Measurements from ENCODE around the gene CCNY.

CCNY gene

DNA sequence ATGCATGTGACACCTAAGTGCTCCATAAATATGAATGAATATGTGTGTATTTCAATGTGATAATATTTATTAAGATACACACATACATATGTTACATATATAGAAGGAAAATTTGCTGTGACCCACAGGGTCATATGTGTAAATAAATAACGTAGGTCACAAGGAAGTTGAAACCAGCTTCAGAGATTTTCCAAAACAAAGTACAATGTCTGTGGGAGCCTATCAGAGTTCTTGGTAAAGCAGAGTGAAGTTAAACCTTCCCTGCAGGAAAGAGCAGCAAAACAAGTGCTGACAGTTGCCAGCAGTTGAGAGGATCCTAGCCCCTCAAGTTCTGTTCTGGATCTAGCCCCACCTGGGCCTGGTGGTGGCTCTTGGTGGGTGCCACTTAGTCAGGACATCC is 91.2 kb downstream of the CCNY start:
- no peak for DNase-seq (ENCODE audit: low spot score)

- no peak for DNase-seq (ENCODE audit: low spot score)
Observed at GRCh38 chr10:35428521-35428920, 92.2 kb downstream of the CCNY start.

GRCh38 chr10:35432781-35433338 is 96.6 kb downstream of the CCNY start:
- DNase-seq (ENCODE audit: low spot score): no peak

- peak; percentile 73 for DNase-seq (ENCODE audit: low spot score)
Observed at GRCh38 chr10:35433851-35434426, 97.6 kb downstream of the CCNY start.

DNA sequence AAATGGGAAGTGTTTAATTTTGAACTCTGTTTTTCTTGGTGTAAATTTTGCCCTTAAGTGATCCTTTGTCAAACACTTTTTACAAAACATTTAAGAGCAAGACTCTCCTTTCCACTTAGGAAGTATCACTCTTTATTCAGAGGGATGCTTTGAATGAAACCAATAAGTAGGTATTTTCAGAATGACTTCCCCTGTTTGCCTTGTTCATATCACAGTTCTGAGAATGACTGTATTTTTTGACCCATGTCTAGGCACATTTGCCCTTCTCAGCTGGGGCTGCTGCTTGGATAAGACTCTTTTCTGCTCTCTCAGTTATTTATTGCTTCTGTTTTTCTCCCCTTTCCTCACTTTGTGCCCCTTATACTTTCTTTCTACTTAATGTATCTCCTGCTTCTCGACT is 98.2 kb downstream of the CCNY start:
- DNase-seq (ENCODE audit: low spot score): no peak

GRCh38 chr10:35435824-35436223 is 99.5 kb downstream of the CCNY start:
- no peak for DNase-seq (ENCODE audit: low spot score)

GRCh38 chr10:35437829-35438228 is 101.5 kb downstream of the CCNY start:
- no peak for DNase-seq (ENCODE audit: low spot score)

- no peak for DNase-seq (ENCODE audit: low spot score)
Observed at GRCh38 chr10:35438718-35439571, 102.6 kb downstream of the CCNY start.

DNA sequence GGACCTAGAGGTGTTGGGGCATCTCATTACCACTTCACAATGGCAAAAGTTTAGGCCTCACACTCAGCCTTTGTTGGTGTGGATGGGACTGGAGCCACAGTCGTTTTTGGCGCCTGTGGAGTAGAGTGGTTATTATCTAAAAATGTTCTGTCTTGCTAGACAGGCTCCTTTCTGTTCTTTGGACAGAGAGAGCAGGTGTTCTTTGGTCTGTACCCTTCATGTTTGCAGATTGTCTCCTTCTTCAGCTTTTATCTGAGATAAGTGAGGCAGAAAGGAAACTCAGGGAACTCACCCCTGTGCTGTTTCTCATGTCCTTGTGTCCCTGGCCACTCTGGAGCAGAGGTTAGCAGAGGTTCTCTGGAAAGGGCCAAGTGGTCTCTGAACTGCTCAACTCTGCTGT is 103.7 kb downstream of the CCNY start:
- no peak for DNase-seq (ENCODE audit: low spot score)

DNA sequence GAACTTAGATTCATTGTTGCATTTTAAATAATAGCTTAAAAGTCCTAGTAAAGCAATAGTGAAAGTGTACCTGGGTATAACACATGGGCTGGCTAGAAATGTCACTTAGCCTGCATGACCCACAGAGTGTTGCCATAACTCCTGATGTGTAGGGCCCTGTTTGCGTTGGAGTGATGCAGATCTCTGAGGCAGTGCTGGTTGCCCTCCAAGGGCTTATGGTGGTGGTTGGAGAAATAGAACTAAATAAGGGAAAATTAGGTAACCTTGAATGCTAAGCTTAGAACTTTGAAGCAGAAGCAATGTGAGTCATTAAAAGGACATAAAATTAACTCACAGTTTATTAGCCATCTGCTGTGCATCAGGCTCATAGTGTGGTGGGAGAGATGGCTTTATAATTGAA is 105.7 kb downstream of the CCNY start:
- no peak for DNase-seq (ENCODE audit: low spot score)

DNA sequence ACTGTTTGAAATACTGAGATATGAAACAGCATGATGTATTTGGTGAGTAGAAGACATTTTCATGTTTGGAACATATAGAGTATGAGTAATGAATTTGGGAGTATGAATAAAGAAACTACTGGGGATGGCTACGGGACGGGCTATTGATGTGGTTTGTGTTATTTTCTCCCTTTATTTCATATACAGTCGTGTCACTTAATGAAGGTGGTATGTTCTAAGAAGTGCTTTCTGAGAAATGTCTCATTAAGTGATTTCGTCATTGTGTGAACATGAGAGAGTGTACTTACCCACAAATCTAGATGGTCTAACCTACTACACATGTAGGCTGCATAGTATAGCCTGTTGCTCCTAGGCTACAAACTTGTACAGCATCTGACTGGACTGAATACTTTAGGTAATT is 106.3 kb downstream of the CCNY start:
- DNase-seq (ENCODE audit: low spot score): no peak

GRCh38 chr10:35443858-35444257 is 107.5 kb downstream of the CCNY start:
- no peak for DNase-seq (ENCODE audit: low spot score)

GRCh38 chr10:35445150-35445884 is 109.0 kb downstream of the CCNY start:
- no peak for DNase-seq (ENCODE audit: low spot score)

DNA sequence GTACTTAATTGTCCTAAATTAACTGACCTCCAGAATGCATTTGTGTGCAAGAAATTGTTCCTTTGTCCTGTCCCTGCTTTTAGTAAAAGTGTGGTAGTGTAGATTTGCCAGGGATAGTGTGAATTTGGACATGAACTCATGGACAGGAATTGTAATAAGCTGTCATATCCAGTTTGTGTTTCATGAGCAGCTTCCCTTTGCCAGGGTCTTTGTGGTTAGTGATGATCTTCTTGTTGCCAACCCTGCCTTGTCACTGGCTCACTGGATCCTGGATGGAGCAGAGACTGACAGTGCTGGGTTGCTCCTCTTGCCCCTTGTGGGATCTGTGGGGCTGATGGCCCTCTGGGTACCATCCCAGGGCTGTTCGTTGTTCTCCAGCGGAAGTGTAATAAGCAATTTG is 110.1 kb downstream of the CCNY start:
- DNase-seq (ENCODE audit: low spot score): no peak

DNA sequence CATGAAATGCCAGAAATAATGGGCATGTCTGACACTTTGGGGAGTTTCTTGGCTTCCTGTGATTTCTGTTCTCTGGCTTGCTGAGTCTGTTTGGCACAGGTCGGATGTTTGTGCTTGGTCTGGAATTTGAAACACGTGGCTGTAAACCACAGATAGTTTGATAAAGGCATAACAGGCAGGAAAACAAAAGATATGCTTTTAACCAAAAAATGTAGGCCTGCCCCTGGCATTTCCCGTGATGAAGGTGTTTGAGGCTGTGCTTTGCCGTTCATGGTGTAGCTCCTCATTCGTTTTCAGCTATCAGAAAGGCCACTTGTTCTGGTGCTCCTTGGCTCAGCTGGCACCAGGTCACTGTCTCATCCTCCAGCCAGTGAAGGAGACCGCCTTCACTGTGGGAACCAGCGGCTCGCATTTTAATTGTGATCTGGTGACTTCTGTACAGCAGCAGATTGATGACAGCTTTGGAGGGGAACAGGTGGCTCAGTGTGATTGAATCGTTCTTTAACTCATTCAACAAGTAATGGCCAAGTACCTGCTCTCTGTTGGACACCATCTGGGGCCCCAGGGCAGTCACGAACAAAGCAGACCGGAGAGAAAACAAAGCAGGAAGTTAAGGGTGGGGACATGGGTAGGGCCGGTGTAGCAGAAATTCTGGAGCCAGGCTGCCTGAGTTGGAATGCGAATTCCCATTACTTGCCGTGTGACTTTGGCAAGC is 111.5 kb downstream of the CCNY start:
- DNase-seq (ENCODE audit: low spot score): no peak

DNA sequence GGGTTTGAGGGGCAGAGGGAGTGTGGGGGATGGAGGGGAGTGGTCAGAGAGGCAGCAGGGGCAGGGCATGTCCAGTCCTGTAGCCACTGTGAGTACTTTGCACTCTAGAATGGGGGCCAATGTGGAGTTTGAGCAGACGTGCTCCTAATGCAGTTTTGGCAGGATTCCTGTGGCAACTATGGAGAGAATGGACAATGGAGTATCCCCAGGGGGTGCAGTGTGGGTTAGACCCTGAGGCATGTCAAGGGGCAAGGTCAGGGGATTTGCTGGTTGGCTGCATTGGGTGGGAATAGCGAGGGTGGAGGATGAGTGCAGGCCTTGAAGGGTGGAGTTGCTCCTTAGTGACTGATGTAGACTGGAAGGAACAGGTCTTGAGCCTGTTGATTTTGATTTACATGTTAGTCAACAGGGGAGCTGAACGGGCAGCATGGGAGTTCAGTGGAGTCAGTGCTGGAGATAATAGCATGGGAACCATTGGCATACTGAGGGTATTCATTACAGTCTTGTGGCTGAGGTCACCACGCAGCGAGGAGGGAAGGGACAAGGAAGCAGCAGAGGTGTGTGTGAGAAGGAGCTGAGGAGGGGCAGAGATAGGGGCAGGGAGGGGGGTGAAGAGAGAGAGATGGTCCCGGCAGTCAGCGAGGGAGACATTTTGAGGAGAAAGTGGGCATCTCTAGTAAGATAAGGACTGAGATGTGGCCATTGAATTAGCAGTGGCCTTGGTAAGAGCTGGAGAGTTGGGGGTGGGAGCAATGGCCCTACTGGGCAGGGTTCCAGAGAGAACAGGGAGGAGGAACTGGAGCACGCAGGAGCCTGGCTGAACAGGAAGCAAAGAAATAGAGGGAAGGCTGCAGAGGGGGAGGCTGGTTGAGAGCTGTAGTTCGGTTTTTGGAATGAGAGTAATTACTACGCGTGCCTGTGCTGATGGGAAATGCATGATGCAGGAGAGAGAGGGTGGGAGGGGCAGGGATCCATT is 112.7 kb downstream of the CCNY start:
- no peak for DNase-seq (ENCODE audit: low spot score)

GRCh38 chr10:35449944-35450343 is 113.6 kb downstream of the CCNY start:
- DNase-seq (ENCODE audit: low spot score): no peak

DNA sequence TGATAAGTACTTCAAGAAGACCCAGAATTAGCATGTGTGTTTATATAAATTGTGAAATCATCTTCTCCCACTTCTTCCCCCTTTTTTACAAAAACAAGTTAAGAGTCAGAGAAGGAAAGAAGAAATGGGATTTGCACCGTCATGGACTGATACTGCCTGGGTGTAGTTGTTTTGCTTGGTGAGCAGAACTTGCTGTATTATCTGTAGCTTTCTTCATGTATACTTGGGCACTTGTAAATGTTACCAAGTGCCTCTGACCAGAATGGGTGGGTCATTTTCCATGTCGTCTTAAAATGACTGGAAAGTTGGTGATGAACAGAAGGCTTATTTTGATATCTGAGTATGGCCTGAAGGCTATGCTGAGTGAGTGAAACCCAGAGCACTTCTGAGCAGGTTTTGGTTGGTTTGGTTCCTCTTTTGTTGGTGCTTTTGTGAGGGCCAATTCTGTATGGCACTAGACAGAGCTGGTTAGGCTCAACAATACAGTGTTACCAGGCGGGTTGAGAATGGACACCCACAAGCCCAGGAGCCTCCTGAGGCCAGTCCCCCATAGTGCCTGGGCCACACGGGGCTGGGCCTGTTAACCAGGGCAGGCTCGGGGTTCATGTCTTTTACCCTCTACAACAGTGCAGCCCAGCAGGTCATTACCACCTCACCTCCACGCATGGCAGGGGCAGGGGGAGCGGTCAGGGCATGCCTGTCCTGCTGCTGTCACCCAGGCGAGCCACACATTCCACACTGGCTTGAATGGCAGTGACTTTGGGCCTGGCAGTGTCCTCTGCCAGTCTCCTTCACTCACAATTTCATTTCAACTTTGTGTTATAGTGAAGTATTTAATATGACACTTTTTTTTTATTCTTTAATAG is 115.1 kb downstream of the CCNY start:
- no peak for DNase-seq (ENCODE audit: low spot score)

DNA sequence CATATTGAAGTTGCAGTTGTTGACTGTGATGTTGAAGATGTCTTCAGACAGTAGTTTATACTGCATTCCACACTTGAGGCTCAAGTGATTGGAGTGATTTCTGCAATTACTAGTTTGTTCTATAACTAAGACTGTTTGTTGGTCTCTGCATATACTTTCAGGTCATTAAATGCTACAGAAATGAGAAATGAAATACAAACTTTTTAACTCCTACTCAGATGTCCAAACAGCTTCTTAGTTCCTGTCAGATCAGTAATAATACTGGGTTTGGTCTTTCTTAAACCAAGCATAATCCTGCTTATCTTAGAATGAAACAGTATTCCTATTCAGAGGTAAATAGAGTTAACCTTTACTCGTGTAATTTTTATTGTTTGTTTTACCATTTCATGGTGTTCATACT is 115.9 kb downstream of the CCNY start:
- DNase-seq (ENCODE audit: low spot score): no peak

DNA sequence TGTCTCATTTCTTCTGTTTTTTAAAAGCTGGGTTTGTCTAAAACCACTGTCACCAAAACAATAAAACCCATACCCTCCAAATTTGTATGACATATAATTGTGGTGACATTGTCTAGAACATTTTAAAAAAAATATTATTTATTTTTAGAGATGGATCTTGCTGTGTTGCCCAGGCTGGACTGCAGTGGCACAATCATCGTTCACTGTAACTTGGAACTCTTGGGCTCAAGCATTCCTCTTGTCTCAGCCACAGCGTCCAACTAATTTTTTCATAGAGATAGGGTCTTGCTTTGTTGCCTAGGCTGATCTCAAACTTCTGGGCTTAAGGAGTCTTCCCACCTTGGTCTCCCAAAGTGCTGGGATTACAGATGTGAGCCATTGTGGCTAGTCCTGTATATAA is 116.5 kb downstream of the CCNY start:
- DNase-seq (ENCODE audit: low spot score): no peak

All from D341Med (cell line).